HG03575 (cell line): Measurements from ENCODE around the gene OR2M4.
"Not testable (repeated sequence)": the region's sequence is repeated elsewhere in the genome, so short reads cannot be mapped to it uniquely, and the experiment has no call there.

Source experiments
- ATAC-seq: cut with Tn5 transposase; IDR thresholded peaks from one replicate; pipeline ENCODE4 v1.9.1; 2021; ENCODE audit not compliant: unreplicated experiment, insufficient number of reproducible peaks, low FRiP score; ENCODE audit errors: extremely low read depth

Gene OR2M4, protein sequence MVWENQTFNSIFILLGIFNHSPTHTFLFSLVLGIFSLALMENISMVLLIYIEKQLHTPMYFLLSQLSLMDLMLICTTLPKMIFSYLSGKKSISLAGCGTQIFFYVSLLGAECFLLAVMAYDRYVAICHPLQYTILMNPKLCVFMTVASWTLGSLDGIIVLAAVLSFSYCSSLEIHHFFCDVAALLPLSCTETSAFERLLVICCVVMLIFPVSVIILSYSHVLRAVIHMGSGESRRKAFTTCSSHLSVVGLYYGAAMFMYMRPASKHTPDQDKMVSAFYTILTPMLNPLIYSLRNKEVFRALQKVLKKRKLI

DNA sequence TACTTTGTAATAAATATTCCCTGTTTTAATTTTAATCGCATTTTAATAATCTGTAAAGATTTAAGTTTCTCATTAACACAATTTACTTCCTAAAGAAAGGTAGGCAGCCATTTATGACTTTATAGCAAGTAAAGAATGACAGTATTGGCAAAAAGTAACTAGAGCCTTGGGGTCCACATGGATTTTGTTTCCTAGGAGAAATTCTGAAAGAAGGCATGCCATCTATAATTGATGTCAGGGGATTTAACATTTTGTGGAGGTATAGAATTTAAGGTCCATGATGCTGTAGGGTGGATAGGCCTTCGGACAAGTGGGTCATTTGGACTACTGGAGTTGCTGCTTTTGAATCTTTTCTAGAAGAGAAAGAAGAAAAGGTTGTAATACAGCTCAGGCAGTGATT is at the start of gene OR2M4:
TSS of gene OR2M4 (plus strand) at position 301 of the 400 bp plus-strand sequence. CDS start 7,512 bp downstream, outside the sequence.
- no peak for ATAC-seq

DNA sequence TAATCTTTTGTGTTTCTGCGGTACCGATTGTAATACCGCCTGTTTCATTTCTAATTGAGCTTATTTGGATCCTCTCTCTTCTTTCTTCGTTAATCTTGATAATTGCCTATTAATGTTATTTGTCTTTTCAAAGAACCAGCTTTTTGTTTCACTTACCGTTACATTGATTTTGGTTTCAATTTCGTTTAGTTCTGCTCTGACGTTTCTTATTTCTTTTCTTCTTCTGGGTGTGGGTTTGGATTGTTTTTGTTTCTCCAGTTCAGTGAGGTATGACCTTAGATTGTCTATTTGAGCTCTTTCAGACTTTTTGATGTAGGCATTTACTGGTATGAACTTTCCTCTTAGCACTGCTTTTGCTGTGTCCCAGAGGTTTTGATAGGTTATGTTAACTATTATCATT is 47.2 kb upstream of the OR2M4 start:
- ATAC-seq = no peak

DNA sequence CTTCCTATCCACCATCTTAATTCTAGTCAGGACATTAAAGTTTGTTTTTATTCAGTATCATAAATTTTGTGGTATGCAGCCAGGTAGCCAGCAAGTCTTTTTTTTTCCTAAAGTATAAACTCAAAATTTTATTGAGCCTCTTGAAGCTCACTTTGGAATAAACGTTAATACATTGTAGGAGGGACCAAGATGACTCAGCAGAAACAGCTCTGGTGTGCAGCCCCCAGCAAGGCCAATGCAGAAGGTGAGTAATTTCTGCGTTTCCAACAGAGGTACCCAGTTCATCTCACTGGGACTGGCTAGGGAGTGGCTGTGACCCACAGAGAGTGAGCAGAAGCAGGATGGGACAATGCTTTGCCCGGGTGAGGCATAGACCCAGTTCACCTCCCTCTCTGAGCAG is 43.9 kb upstream of the OR2M4 start:
- no peak for ATAC-seq

DNA sequence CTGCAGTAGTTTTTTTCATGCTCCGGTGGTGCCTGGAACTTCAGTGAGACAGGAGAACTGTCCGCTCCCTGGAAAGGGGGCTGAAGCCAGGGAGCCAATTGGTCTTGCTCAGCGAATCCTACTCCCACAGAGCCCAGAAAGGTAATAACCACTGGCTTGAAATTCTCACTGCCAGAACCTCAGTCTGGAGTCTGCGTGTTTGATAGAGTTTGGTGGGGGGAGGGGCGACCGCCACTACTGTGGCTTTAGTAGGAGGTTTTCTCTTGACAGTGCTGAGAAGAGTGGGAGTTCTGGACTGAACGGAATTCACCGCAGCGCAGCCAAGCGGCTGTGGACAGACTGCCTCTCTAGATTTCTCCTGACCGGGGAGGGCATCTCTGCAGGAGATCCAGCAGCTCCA is 42.2 kb upstream of the OR2M4 start:
- ATAC-seq = no peak

DNA sequence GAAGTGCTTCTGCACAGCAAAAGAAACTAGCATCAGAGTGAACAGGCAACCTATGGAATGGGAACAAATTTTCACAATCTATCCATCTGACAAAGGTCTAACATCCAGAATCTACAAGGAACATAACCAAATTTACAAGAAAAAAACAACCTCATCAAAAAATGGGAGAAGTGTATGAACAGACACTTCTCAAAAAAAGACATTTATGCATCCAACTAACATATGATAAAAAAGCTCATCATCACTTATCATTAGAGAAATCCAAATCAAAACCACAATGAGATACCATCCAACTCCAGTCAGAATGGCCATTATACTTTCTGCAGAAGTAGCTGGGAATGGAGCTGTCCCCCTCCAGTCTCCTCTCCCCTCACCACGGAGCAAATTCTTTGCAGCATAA is 37.1 kb upstream of the OR2M4 start:
- ATAC-seq = no peak

DNA sequence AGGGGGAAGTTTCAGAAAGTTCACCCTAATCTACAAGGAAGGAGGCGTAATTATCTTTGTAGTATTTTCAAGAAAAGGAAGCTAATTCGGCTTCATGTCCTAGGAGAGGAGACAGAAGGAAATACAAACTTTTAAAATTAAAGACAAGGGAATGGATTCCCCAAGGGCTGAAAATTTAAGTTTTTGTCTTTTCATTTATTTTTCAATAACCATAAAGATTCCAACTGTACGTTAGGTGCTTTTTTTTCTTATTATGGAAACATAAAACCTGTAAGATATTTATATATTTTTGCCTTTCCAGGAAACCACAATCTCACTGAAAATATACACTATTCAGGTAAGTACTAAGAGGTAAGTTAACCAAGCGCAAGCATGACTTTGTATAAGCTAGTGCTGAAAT is 34.3 kb upstream of the OR2M4 start, which contains the start of gene OR2M3:
TSS of gene OR2M3 (plus strand) at position 301 of the 400 bp plus-strand sequence. CDS start 5,803 bp downstream, outside the sequence.
- no peak for ATAC-seq

DNA sequence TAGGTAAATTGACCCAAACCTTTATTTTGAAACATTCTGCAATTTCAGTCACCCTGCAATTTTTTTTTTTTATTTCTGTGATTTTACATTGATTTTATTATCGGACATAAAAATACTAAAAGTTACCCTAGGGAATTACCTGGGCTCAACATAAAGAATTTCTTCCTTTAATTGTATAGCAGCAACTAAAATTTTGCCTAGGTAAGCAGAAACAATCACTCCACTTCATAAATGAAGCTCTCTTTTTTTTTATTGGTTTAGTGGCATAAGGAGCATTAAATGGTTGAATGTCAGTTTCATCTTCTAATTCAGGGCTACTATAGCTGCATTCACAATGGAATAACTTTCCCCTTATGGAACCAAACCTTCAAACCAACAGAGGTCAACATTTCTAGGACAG is 15.3 kb upstream of the OR2M4 start:
- ATAC-seq = no peak

DNA sequence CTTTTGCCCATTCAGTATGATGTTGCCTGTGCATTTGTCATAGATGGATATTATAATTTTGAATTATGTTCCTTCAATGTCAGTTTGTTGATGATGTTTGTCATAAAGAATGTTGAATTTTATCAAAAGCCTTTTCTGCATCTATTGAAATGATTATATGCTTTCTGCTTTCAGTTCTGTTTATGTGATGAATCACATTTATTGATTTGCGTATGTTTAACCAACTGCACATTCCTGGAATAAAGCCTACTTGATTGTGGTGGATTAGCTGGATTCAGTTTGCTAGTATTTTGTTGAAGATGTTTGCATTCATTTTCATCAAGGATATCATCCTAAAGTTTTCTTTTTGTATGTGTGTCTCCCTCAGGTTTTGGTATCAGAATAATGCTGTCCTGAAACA is 5.7 kb upstream of the OR2M4 start:
- ATAC-seq = no peak

DNA sequence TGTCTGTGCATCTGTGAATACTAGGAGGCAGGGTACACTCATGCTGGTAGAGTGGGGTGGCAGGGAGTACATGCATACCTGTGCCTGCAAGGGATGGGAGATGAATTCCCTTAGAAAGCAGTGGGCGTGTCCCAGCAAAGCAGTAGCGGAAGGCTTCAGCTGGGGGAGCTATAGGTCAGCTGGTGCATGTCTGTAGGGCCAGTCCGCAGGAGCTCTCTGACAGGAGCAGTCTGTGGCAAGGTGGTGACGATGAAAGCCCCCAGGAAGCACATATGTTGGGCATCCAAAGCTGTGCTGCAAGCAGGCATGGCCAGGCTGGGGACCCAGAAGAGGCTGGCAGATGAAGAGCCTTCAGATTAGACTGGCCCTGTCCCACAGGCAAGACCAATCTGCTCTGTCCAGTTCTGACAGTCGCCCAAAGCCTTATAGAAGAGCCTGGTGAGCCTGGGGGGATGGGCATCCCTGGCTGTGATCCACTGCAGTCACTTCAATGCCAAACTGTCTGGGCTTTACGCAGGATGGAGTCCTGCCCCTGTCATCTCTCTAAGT is 1.8 kb upstream of the OR2M4 start:
- ATAC-seq = no peak

DNA sequence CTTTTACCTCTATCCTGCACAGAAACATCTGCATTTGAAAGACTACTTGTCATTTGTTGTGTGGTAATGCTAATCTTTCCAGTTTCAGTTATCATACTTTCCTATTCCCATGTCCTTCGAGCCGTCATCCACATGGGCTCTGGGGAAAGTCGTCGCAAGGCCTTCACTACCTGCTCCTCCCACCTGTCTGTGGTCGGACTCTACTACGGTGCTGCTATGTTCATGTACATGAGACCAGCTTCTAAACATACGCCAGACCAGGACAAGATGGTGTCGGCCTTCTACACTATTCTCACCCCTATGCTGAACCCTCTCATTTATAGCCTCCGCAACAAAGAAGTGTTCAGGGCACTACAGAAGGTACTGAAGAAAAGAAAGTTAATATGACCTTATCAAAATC is 8.3 kb downstream of the OR2M4 start:
- no peak for ATAC-seq

DNA sequence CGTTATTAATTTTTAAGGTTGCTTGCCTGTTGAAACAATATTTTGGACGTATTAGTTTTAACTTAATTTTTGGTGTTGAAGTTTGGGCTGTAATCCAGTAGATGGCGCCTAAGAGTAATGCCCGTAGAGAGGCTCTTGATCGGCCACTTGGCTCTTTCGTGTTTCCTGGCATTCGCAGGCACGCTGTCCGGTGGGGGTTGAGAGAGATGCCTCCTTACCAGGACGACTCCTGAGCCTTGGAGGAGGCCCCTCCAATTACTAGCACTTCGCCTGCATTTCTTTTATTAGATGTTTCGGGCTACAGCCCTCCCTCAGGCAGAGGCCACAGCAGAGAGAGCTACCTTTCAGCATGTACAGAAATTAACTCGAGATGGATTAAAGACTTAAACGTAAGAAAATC is 12.0 kb downstream of the OR2M4 start:
- no peak for ATAC-seq

DNA sequence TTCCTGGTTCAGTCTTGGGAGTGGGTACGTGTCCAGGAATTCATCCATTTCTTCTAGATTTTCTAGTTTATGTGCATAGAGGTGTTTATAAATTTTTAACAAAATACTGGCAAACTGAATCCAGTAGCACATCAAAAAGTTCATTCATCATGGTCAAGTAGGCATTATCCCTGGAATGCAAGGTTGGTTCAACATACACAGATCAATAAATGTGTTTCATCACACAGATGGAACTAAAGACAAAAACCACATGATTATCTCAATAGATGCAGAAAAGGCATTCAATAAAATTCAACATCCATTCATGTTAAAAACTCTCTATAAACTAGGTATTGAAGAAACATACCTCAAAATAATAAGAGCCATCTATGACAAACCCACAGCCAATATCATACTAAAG is 28.1 kb downstream of the OR2M4 start:
- ATAC-seq = not testable (repeated sequence)

DNA sequence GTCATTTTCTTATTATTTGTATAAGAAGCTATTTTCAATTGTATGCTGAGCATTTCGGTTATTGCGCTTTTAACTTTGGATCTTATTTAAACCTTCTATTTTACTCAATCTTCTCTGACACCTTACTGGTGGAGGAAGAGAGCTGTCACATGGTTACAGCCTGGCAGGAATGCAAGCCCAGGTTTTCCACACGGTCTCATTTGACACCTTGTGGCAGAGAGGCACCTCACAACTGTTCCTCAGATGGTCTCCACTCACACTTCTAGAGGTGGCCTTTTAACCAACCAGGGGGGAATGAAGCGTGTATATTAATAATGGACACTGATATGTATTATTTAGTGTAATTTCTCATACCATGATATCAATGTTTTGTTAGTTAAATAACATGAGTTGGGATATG is 37.0 kb downstream of the OR2M4 start:
- no peak for ATAC-seq

DNA sequence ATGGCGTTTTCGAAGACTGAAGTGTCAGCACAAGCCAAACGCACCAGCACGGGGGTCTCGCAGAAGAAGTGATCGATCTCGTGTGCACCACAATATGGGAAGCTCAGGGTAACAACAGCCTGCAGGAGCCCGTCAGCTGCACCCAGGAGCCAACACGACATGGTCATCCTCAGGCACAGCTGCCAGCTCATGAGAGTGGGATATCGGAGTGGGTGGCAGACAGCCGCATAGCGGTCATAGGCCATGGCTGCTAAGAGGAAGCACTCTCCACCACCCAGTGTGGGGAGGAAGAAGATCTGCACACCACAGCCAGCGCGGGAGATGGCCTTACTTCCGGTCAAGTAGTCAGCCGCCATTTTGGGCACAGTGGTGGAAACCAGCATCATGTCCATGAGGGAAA is 42.0 kb downstream of the OR2M4 start:
- not testable (repeated sequence) for ATAC-seq

DNA sequence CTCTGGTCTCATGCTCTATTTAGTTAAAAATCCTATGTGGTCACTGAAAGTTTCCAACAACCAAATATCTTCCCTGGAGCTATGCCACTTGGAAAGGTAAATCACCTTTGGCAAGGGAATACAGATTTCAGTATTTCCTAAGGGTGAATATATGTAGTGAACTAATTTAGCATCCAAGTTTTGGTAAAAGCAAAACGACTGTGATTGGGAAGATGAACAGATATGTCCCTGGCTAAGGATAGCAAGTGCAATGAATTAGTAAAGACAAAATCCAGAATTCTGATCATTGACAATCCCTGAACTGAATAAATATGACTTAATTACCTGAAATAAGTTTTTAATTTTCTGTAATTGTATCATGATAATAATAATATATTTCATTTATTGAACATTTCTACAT is 46.7 kb downstream of the OR2M4 start, which contains the start of gene OR2T33:
TSS of gene OR2T33 (minus strand) at position 101 of the 400 bp plus-strand sequence. CDS start 4,162 bp downstream, outside the sequence.
- ATAC-seq = no peak

DNA sequence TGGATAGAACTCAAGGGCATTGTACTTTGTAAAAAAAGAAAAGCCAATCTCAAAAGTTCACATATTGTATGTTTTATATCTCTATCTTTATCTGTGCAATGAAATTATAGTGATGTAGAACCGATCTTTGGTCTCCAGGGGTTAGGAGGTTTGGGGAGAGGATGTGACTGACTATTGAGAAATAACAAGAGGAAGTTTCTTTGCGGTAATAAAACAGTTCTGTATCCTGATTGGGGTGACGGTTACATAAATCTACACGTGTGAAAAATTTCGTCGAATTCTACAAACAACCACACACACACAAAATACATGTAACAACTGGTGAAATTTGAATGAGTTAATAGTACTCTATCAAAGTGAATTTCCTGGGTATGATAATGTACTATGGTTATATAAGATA is 57.2 kb downstream of the OR2M4 start:
- no peak for ATAC-seq
